ENCODE data around the gene M1AP. TPM values are rescaled to one million over a fixed set of nuclear protein-coding genes. Genes with fewer than 3 reads are reported as not detected.

The M1AP gene
- total and polyA plus RNA-seq, 2 donors (not counting 1 experiment from before 2014, with no cell fraction given) = not detected

DNA sequence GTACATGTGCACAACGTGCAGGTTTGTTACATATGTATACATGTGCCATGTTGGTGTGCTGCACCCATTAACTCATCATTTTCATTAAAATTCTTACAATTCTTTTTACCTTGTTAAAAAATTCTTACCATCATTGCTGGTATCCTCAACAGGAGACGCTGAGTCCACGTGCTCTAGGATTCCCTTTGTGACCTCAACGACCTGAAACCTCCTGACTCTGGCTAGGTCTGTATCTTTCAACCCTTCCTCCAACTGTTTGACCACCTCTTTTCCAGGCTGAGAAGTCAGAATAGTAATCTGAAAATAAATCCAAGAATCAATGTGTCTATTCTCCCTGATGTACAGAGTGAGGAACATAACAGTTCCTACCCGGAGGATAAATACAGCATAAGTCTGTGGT is 41.2 kb downstream of the M1AP start:
- no peaks in the 10 kb centered on the region for H3K9me3 ChIP-seq (ENCODE audit: control insufficient read depth, insufficient read depth, low read depth, low read length)
- H4K20me1 ChIP-seq (ENCODE audit: control insufficient read depth, extremely low read depth, insufficient read depth, low read length) = no peaks in the 10 kb centered on the region
- DNase-seq (ENCODE audit: low read depth in 2 of 2) = no peak
- H3K4me3 ChIP-seq (replicated peaks in 1 of 4; ENCODE audit: control extremely low read depth in 1 of 4, insufficient read depth in 1 of 4, low read depth in 3 of 4, low read length in 4 of 4) = no peak overlapping the region
- H2AFZ ChIP-seq (ENCODE audit: low read length) = no peak overlapping the region
- no peaks in the 10 kb centered on the region for H3K79me2 ChIP-seq (ENCODE audit: control insufficient read depth, insufficient read depth, low read length)
- no peaks in the 10 kb centered on the region for H3K36me3 ChIP-seq (ENCODE audit: control insufficient read depth, insufficient read depth, low read length)
- H3K27ac ChIP-seq (ENCODE audit: insufficient read depth, low read length) = no peak overlapping the region
- H3K4me2 ChIP-seq (ENCODE audit: extremely low read depth, insufficient read depth, low read length) = no peak overlapping the region
- H3K4me1 ChIP-seq (ENCODE audit: control insufficient read depth, extremely low read depth, insufficient read depth, low read length) = no peaks in the 10 kb centered on the region
- peaks cover 12% of the 10 kb centered on the region for H3K27me3 ChIP-seq (ENCODE audit: control insufficient read depth, insufficient read depth, low read length)
- TF ChIP-seq, protein P1, sequence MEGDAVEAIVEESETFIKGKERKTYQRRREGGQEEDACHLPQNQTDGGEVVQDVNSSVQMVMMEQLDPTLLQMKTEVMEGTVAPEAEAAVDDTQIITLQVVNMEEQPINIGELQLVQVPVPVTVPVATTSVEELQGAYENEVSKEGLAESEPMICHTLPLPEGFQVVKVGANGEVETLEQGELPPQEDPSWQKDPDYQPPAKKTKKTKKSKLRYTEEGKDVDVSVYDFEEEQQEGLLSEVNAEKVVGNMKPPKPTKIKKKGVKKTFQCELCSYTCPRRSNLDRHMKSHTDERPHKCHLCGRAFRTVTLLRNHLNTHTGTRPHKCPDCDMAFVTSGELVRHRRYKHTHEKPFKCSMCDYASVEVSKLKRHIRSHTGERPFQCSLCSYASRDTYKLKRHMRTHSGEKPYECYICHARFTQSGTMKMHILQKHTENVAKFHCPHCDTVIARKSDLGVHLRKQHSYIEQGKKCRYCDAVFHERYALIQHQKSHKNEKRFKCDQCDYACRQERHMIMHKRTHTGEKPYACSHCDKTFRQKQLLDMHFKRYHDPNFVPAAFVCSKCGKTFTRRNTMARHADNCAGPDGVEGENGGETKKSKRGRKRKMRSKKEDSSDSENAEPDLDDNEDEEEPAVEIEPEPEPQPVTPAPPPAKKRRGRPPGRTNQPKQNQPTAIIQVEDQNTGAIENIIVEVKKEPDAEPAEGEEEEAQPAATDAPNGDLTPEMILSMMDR (conservative IDR thresholded peaks at IDR 0.05 in 1 of 2, IDR thresholded peaks at IDR 0.05 in 1 of 2; ENCODE audit: low read depth in 1 of 2, low read length in 2 of 2) = no peak
- TF ChIP-seq EZH2 (IDR thresholded peaks at IDR 0.05; ENCODE audit: low read length, missing control alignments) = no peak
- H3K9ac ChIP-seq (ENCODE audit: insufficient read depth, low read length) = no peak overlapping the region

GRCh38 chr2:74603282-74604000 is 44.7 kb downstream of the M1AP start:
- Histone ChIP-seq H3K4me1 (ENCODE audit: control insufficient read depth, extremely low read depth, insufficient read depth, low read length) (no peaks in the 10 kb centered on the region), H3K4me3 (replicated peaks in 1 of 4; ENCODE audit: control extremely low read depth in 1 of 4, insufficient read depth in 1 of 4, low read depth in 3 of 4, low read length in 4 of 4) (no peak overlapping the region), H4K20me1 (ENCODE audit: control insufficient read depth, extremely low read depth, insufficient read depth, low read length) (no peaks in the 10 kb centered on the region), H3K79me2 (ENCODE audit: control insufficient read depth, insufficient read depth, low read length) (no peaks in the 10 kb centered on the region), H3K27ac (ENCODE audit: insufficient read depth, low read length) (no peak overlapping the region), H3K9ac (ENCODE audit: insufficient read depth, low read length) (no peak overlapping the region), H3K36me3 (ENCODE audit: control insufficient read depth, insufficient read depth, low read length) (no peaks in the 10 kb centered on the region), H2AFZ (ENCODE audit: low read length) (no peak overlapping the region), H3K27me3 (ENCODE audit: control insufficient read depth, insufficient read depth, low read length) (peaks cover 10% of the 10 kb centered on the region), H3K9me3 (ENCODE audit: control insufficient read depth, insufficient read depth, low read depth, low read length) (no peaks in the 10 kb centered on the region), H3K4me2 (ENCODE audit: extremely low read depth, insufficient read depth, low read length) (no peak overlapping the region)
- TF ChIP-seq, protein P1 (conservative IDR thresholded peaks at IDR 0.05 in 1 of 2, IDR thresholded peaks at IDR 0.05 in 1 of 2; ENCODE audit: low read depth in 1 of 2, low read length in 2 of 2) = no peak
- no peak for TF ChIP-seq EZH2 (IDR thresholded peaks at IDR 0.05; ENCODE audit: low read length, missing control alignments)
- DNase-seq (ENCODE audit: low read depth in 2 of 2) = no peak

- TF ChIP-seq, protein P1 (conservative IDR thresholded peaks at IDR 0.05 in 1 of 2, IDR thresholded peaks at IDR 0.05 in 1 of 2; ENCODE audit: low read depth in 1 of 2, low read length in 2 of 2) = no peak
- no peak for TF ChIP-seq EZH2 (IDR thresholded peaks at IDR 0.05; ENCODE audit: low read length, missing control alignments)
- no peak overlapping the region for H3K9ac ChIP-seq (ENCODE audit: insufficient read depth, low read length)
- H3K79me2 ChIP-seq (ENCODE audit: control insufficient read depth, insufficient read depth, low read length) = no peaks in the 10 kb centered on the region
- H3K27me3 ChIP-seq (ENCODE audit: control insufficient read depth, insufficient read depth, low read length) = peaks cover 10% of the 10 kb centered on the region
- no peak overlapping the region for H3K4me2 ChIP-seq (ENCODE audit: extremely low read depth, insufficient read depth, low read length)
- DNase-seq (ENCODE audit: low read depth in 2 of 2) = peak; percentile 42 to 85
- no peaks in the 10 kb centered on the region for H3K9me3 ChIP-seq (ENCODE audit: control insufficient read depth, insufficient read depth, low read depth, low read length)
- no peaks in the 10 kb centered on the region for H4K20me1 ChIP-seq (ENCODE audit: control insufficient read depth, extremely low read depth, insufficient read depth, low read length)
- H3K4me1 ChIP-seq (ENCODE audit: control insufficient read depth, extremely low read depth, insufficient read depth, low read length) = no peaks in the 10 kb centered on the region
- H3K36me3 ChIP-seq (ENCODE audit: control insufficient read depth, insufficient read depth, low read length) = no peaks in the 10 kb centered on the region
- no peak overlapping the region for H3K4me3 ChIP-seq (replicated peaks in 1 of 4; ENCODE audit: control extremely low read depth in 1 of 4, insufficient read depth in 1 of 4, low read depth in 3 of 4, low read length in 4 of 4)
- H3K27ac ChIP-seq (ENCODE audit: insufficient read depth, low read length) = no peak overlapping the region
- no peak overlapping the region for H2AFZ ChIP-seq (ENCODE audit: low read length)
Measured at GRCh38 chr2:74602586-74603281, 45.4 kb downstream of the M1AP start.

All from fibroblast of lung (primary cell).